OCI-LY7 (cell line): ENCODE data around the gene ST6GALNAC2. TPM values are rescaled to one million over a fixed set of nuclear protein-coding genes. Genes with fewer than 3 reads are reported as not detected.

ENCODE experiments used
- BruUV-seq: library from RNA; stranded (reverse); fragments of 400-500 nt; replicated peaks from 2 replicates; lab custom pipeline; 2021; lab: Mats Ljungman, UMichigan
- CTCF ChIA-PET: fragments of 300-600 bp; sonication (Branson Sonifier 250); formaldehyde crosslinking; loops from one replicate; lab custom pipeline; 2022; ENCODE audit warnings: antibody characterized with exemption; ENCODE audit not compliant: unreplicated experiment; lab: Charles Lee
- POLR2A ChIA-PET: fragments of 300-600 bp; sonication (Branson Sonifier 250); formaldehyde crosslinking; loops from one replicate; lab custom pipeline; 2022; ENCODE audit warnings: antibody characterized with exemption; lab: Charles Lee
- DNase-seq: peaks from one replicate; pipeline ENCODE4 v3.0.0-alpha.2; 2015; ENCODE audit warnings: low spot score
- H2AFZ ChIP-seq: fragments of 200-600 bp; sonication (generic), shearing (Covaris generic); 2 replicates; pipeline ENCODE4 v1.6.1; 2014; ENCODE audit warnings: mild to moderate bottlenecking, antibody characterized with exemption, low read length, moderate library complexity
- H3K27ac ChIP-seq: fragments of 200-600 bp; sonication (generic); 2 replicates; pipeline ENCODE4 v1.5.1; 2014; ENCODE audit warnings: mixed run types, low read depth, mild to moderate bottlenecking, moderate library complexity, low read length, inconsistent platforms; ENCODE audit not compliant: poor library complexity, severe bottlenecking
- H3K36me3 ChIP-seq: fragments of 200-600 bp; sonication (generic); 2 replicates; pipeline ENCODE4 v1.6.1; 2014; ENCODE audit warnings: mild to moderate bottlenecking, antibody characterized with exemption, low read length, moderate library complexity, mixed read lengths; ENCODE audit not compliant: insufficient read depth
- H3K4me1 ChIP-seq: fragments of 200-600 bp; sonication (generic); 2 replicates; pipeline ENCODE4 v1.5.1; 2014; ENCODE audit warnings: mild to moderate bottlenecking, low read length; ENCODE audit not compliant: insufficient read depth, poor library complexity, severe bottlenecking
- H3K4me2 ChIP-seq: fragments of 200-600 bp; sonication (generic); 2 replicates; pipeline ENCODE4 v1.6.1; 2014; ENCODE audit warnings: mild to moderate bottlenecking, low read length
- H3K4me3 ChIP-seq: fragments of 200-600 bp; sonication (generic); 2 replicates; pipeline ENCODE4 v1.5.1; 2014; ENCODE audit warnings: mild to moderate bottlenecking, low read depth, low read length; ENCODE audit not compliant: poor library complexity, severe bottlenecking
- H3K79me2 ChIP-seq: fragments of 200-600 bp; sonication (generic); 2 replicates; pipeline ENCODE4 v1.6.1; 2016; ENCODE audit warnings: low read depth, mild to moderate bottlenecking, low read length, moderate library complexity, mixed read lengths; ENCODE audit not compliant: insufficient read depth
- H3K9me2 ChIP-seq: fragments of 200-600 bp; sonication (generic); 2 replicates; pipeline ENCODE4 v1.6.1; 2016; ENCODE audit warnings: mild to moderate bottlenecking, low read length, mixed read lengths; ENCODE audit not compliant: insufficient read depth
- H3K9me3 ChIP-seq: fragments of 200-600 bp; sonication (generic); 2 replicates; pipeline ENCODE4 v1.6.1; 2014; ENCODE audit warnings: mild to moderate bottlenecking, mixed run types, low read length, mixed read lengths
- H4K20me1 ChIP-seq: fragments of 200-600 bp; sonication (generic); 2 replicates; pipeline ENCODE4 v1.6.1; 2014; ENCODE audit warnings: mild to moderate bottlenecking, antibody characterized with exemption, low read length, moderate library complexity, mixed read lengths; ENCODE audit not compliant: insufficient read depth
- EZH2phosphoT487 ChIP-seq: fragments of 200-600 bp; sonication (generic); IDR thresholded peaks from 2 replicates; pipeline ENCODE4 v1.6.1; 2018; ENCODE audit warnings: low read depth, borderline replicate concordance, mild to moderate bottlenecking, mixed run types, antibody characterized with exemption, low read length, moderate library complexity, mixed read lengths
- intact Hi-C: fragments of 100-400 bp; cut with micrococcal nuclease; formaldehyde crosslinking; loops from one replicate; pipeline ENCODE4 v1.10.0; 2022; ENCODE audit not compliant: unreplicated experiment
- total RNA-seq, 2 experiments: library from RNA; depleted of rRNA in 1 of 2; stranded (reverse); fragments of >200 nt in 1 of 2; shearing (Covaris generic) in 1 of 2; gene quantifications; 2 replicates each; pipeline ENCODE4 v1.2.3, GENCODE V29; 2014 to 2022
- TF ChIP-seq, protein P1 (sequence below): fragments of 200-600 bp; sonication (generic); conservative IDR thresholded peaks from 2 replicates; pipeline ENCODE4 v1.5.1; 2014; ENCODE audit warnings: mild to moderate bottlenecking, antibody characterized with exemption, low read length, moderate library complexity, mixed read lengths

The ST6GALNAC2 gene
- total RNA-seq, 2 experiments from 2014 or later, result not detected

DNA sequence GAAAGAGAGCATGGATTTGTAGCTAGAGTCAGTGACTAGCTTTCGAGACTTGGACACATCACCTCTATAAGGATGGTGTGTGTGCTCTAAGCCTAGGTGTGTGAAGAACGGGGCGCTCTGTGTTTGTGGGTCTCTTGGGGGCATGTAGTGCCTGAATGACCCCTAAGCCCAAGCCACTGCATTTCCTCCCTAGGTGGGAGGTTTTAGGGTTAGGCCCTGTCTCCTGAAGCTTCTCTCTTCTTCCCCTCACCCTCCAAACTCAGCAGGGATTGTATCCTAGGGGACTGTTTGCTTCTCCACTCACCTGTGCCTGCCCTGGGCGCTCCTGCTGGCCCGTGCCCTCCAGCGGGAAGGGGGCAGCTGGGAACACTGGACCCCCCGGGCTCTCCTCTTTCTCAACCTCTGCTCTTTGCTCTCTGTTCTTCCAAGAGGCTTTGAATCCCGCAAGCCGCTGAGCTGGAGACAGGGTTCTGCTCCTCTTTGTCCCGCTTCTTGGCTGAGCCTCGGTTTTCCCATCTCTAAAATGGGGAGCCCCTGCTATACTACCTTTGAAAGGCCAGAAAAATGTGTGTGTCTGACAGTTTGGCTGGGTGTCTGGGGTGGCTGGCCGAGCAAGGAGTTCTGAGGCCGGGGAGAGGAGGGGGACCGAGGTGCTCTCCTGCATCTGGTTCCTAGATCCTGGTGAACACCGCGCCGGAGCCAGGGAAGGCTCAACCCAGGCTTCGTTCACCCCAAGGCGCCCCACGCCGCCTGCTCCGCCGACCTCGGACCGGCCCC is 49.0 kb downstream of the ST6GALNAC2 start:
- Histone ChIP-seq H3K9me2 (no peaks in the 10 kb centered on the region), H3K9me3 (no peaks in the 10 kb centered on the region), H3K4me1 (peaks cover 7% of the 10 kb centered on the region), H3K27ac (no peak overlapping the region), H3K4me2 (no peak overlapping the region), H3K79me2 (no peaks in the 10 kb centered on the region), H3K36me3 (no peaks in the 10 kb centered on the region), H2AFZ (no peak overlapping the region), H3K4me3 (no peak overlapping the region), H4K20me1 (no peaks in the 10 kb centered on the region)
- CTCF ChIA-PET, result interaction anchor here (0.8 kb wide), 1 partner anchor 14 kb away, joined by 3 read pairs; no protein-coding TSS in a partner anchor
- DNase-seq, result no peak
- POLR2A ChIA-PET, result interaction anchor here (0.9 kb wide), 1 partner anchor 611 kb away, joined by 3 read pairs; no protein-coding TSS in a partner anchor
- no TSS peak for BruUV-seq
- intact Hi-C loops, result no loop called here
- TF ChIP-seq, protein P1, sequence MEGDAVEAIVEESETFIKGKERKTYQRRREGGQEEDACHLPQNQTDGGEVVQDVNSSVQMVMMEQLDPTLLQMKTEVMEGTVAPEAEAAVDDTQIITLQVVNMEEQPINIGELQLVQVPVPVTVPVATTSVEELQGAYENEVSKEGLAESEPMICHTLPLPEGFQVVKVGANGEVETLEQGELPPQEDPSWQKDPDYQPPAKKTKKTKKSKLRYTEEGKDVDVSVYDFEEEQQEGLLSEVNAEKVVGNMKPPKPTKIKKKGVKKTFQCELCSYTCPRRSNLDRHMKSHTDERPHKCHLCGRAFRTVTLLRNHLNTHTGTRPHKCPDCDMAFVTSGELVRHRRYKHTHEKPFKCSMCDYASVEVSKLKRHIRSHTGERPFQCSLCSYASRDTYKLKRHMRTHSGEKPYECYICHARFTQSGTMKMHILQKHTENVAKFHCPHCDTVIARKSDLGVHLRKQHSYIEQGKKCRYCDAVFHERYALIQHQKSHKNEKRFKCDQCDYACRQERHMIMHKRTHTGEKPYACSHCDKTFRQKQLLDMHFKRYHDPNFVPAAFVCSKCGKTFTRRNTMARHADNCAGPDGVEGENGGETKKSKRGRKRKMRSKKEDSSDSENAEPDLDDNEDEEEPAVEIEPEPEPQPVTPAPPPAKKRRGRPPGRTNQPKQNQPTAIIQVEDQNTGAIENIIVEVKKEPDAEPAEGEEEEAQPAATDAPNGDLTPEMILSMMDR, result no peak
- TF ChIP-seq EZH2phosphoT487, result no peak

DNA sequence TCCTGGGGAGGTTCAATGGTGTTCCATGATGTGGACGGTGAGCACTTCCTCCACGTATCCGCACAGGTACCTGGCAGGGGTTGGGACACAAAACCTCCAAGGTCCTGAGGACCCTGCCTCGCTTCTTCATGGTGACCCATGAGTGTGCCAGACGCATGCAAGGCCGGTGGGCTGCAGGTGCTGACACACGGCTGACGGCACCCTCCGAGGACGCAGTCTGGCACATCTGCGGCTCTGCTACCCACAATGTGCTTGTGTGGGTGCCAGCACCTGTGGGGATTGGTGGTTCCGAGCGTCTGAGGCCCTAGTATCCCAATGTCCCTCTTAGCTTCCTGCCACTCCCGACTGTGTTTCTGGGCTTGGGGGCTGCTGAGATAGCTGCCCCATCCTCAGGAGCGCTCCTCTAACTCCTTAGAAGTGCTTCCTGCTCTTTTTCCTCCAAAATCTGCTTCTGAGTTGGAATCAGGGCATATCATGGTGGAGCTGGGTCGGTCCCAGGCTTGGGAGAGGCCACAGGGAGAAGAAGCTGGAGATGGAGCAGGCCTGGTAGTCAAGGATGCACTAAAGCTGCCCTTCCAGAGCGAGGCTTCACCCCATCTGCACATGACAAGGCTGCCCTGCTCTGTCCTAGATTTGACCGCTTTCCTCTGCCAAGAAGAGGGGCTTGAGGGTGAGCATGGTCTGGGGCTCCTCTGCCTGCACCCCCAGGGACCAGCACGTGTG is 49.7 kb downstream of the ST6GALNAC2 start:
- POLR2A ChIA-PET, result interaction anchor here (0.9 kb wide), 1 partner anchor 611 kb away, joined by 3 read pairs; no protein-coding TSS in a partner anchor
- intact Hi-C loops, result no loop called here
- no peak for DNase-seq
- no peak overlapping the region for H3K27ac ChIP-seq
- H3K9me3 ChIP-seq, result no peaks in the 10 kb centered on the region
- H3K9me2 ChIP-seq, result no peaks in the 10 kb centered on the region
- H3K4me3 ChIP-seq, result no peak overlapping the region
- CTCF ChIA-PET, result interaction anchor here (0.8 kb wide), 1 partner anchor 13 kb away, joined by 3 read pairs; no protein-coding TSS in a partner anchor
- no peak overlapping the region for H3K4me2 ChIP-seq
- H3K79me2 ChIP-seq, result no peaks in the 10 kb centered on the region
- TF ChIP-seq, protein P1, result no peak
- TF ChIP-seq EZH2phosphoT487, result no peak
- no peak overlapping the region for H2AFZ ChIP-seq
- BruUV-seq, result no TSS peak
- H3K4me1 ChIP-seq, result peaks cover 7% of the 10 kb centered on the region
- no peaks in the 10 kb centered on the region for H3K36me3 ChIP-seq
- H4K20me1 ChIP-seq, result no peaks in the 10 kb centered on the region
